HG03103 (cell line): ENCODE results near the gene CACNA1H.

Experiments
- ATAC-seq: cut with Tn5 transposase; IDR thresholded peaks from one replicate; pipeline ENCODE4 v1.9.1; 2021; ENCODE audit warnings: low read depth; ENCODE audit not compliant: unreplicated experiment

CACNA1H gene

DNA sequence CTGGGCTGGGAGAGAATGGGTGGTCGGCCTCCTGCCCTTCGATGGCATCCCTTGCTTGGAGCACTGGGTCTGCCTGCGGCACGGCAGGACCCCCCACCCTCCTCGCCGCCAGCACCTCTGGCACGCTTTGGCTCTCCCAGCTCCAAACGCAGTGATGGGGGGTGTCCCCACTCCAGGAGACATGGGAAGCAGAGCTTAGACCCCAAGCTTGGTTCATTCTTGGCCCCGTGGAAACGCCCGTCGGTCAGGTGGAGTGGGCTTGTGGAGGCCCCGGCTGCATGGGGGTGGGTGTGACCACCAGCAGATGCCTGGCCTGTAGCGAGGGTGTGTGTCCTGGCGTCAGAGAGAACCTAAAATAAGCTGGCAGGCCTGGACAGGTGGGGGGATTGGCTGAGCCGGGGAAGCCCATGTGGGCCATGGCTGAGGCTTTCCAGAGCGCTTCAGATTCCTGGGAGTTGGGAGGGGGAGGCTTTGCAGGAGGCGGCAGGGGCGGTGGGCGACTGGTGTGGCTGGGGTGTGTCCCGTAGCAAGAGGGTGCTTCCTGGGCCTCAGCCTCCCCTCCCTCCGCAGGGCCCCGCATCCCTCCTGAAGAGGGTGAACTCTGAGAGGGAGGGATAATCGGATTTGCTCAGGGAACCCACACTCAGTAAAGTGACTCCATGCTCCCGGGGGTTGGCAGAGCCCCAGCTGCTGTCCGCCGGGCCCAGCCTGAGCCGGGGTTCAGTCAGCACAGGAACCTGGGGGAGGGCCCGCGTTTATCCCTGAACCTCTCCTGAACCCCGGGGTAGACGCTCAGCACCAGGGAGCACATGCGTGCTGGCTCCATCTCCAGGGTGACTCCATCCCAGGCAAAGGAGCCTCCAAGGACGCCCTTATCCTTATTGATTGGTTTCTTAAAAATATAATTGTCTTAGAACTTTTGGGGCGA is 3.4 kb downstream of the CACNA1H start:
- ATAC-seq, result no peak

DNA sequence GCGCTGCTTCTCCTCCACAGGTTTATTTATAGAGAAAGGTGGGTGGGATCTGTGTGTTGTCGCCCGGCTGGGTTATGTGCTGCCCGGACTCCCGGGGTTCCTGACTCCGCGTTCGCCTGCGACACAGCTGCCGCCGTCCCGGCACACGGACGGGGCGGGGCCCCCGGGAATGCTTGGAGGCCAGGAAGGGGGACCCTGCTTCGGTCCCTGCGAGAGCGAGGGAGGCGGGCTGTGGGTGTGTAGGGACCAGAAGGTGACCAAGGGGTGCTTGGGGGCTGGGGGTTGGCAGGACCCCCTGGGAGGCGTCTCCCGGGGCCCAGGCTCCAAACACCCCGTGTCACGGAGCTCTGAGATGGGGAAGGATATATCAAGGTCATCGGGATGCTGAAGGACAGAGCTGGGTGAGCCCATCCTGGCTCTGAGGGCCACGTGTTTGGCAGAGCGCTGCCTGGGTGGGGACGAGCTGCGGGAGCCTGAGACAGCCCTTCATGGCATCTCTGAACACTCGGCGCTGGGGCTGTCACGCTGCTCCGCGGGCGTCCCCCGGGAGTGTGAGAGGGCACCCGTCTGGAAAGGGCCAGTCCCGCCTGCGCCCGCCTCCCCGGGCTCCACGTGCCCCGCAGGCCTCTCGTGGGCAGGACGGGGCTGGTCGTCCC is 4.2 kb downstream of the CACNA1H start:
- ATAC-seq, result no peak

DNA sequence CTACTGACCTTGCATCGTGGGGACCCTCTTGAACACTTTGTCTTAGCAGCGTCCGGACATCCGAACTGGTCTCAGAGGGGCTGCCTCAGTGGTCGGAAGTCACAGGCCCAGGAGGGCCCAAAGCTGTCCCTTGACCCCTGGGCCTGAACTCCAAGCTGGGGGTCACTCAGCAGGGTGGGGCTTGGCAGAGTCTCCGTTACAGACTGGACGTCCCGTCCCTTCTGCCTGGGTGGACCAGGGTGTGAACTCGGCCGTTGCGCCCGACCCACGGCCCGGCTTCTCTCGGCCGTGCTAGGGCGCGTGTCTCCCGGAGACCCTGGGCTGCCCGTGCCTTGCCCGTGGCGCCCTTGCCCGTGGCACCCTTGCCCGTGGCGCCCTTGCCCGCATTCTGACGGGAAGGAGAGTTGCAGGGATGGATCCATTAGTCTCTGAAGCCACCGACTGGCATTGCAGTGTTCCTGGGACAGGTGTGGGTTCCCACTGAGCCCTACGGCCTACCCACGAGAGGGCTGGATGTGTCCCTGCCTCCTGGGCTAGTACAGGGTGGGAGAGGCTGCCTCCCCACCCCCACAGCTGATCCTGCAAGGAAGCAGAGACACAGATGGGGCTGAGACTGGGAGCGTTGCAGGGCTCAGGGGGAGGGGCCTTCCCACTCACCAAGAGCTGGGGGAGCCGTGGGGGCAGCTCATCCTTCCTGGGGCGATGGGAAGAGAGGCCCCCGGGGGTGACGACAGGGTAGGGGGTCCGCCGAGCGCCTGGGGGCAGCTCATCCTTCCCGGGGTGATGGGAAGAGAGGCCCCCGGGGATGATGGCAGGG is 4.9 kb downstream of the CACNA1H start:
- ATAC-seq, result no peak

DNA sequence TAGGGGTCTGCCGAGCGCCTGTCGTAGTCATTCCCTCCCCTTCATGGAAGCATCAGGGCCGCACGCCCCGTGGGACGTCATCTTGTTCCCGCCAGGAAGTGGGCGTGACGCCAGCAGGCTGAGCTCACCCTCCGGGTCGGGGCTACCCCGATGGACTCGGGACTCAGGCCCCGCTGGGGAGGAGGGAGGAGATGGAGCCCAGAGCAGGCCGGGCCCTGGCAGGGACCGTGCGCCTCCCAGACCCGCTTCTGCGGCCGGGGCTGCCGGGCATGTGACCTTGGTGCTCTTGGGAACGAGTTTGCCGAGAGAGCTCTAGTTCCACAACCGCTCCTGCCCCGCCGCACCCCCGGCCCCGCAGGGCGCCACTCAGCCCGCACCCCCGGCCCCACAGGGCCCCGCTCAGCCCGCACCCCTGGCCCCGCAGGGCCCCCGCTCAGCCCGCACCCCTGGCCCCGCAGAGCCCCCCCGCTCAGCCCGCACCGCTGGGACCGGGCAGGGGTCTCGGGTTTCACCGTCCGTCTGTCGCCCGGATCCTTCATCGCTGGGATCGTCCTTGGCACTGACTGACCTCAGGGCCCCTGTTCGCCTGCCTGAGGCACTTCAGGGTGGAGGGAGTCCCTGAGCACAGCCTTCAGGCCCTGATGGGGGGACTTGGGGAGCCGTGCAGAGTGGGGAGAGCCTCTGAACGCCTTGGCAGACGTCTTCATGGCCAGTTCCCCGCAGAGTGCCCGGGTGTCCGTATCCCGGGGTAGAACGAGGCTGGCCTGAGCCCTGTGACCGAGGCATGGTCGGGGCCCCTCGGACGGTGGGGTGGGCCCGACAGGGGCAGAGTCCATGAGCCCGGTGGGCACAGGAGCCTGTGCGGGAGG is 5.8 kb downstream of the CACNA1H start:
- no peak for ATAC-seq

DNA sequence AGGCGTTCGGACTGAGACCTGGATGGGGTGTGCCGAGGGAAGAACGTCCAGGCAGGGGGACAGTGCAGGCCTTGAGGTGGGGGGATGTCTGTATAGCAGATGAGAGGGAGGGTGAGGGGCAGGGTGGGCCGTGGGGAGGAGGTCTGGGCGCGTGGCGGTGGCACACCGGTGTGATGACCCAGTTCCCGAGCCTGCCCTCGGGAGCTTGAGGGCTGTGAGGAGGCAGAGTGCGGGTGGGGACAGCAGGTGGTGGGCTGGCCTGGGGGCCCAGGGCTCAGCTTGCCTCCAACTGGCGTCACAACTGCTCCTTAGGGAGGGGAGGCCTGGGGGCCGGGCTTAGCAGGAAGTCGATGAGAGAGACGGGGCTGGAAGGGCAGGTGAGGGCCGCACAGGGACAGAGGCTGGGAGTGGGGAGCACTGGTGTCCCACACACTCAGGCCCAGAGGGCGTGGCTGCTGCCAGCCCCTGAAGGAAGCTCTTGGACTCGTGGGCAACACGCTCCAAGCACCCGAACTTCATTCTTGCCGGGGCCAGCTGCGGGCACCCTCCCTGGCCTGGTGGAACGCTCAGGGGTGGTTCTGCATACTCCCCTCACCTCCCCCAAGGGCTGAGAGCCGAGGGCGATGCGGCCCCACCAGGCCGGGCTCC is 6.5 kb downstream of the CACNA1H start:
- ATAC-seq, result no peak

DNA sequence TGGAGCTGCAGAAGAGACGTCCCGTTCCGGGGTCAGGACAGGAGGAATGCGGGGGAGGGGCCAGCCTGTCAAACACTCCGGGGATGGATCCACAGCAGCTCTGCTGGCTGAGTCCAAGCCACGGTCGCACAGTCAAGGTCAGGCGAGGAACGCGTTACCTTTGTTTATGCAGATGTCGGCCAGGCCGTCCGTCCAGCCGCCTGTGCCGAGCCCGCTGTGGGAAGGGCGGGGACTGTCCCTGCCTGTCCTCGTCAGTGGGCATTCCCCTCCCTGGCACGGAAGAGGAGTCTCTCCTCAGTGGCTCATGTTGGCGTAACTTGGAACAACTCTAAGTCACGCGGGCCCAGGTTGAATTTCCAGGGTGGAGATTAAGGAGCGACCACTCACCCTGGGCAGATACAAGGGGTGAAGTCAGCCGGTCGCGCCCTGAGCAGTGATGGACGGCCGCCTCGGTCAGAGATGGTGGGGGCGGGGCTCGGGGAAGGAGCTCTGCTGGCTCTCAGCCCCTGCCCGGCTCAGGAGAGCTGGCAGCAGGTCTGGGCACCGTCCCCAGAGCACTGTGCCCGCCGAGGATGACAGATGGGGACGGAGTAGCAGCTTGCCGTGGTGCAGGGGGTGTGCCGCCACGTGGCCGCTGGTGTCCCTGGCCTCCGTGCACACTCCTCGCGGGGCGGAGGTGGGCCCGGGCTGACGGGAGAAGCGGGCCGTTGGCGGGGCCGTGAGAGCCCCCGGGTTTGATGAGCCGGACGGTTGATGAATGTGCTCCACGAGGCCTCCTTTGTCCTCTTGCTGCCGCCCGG is 7.3 kb downstream of the CACNA1H start:
- ATAC-seq, result no peak

DNA sequence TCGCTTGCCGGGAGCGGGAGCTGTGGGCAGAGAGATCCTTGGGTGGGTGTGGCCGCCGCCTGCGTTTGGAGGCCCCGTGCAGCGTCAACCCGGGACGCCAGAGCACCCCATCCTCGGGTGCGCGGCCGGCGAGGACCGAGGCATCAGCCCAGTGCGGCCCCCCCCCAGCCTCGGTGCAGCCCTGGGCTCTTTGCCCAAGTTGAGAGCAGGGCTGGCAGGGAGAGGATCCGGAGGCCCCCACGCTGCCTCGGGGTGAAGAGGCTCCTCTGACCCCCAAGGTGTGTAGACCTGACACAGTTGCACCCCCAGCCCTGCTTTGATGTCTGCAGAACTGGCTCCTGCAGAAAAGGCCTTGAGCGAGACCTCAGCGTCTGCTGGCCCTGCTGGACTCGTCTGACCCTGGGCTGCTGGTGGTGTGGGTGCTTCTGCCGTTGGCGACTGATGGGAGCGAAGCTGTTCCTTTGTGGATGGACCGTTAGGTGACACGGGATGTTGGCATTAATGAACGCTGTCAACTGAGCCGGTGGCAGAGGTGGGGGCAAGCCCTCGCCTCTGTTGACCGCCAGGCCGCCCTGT is 8.0 kb downstream of the CACNA1H start:
- ATAC-seq, result no peak

DNA sequence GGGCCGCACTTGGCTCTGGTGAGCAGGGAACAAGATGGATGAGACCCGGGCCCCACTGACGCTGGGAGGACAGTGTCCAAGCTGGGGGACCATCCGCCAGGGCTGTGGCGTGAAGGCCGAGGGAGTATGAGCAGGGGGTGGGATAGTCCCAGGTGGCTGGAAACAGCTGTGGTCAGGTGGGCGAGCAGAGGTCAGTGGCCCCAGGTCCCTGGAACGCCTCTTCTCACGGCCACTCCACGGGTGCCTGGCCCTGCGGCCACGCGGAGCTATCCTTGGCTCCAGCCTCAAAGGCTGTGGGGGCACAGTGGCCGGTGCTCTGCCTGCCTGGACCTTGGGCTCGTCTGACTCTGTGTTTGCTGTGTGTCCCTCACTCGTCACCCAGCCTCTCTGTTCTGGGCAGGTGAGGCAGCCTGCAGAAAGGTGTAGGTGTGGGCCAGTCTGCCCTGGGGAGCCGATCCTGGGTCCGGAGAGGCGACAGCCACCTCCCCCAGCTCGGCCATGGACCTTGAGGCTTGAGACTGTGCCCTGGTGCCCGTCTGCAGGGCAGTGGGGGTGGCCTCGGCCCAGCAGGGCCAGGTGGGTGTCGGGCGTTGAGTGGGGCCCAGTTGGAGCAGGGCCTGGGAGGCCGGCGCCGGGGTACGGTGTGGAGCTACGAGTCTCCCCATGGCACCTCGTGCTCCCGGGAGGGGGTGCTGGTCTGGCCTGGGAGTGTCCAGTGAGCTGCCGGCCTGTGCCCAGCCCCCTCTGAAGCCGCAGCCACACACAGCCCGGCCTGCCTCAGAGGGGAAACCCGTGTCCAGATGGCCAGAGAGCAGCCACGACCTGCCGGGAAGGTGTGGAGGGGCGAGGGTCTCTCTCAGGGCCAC is 10.0 kb downstream of the CACNA1H start:
- ATAC-seq, result no peak

DNA sequence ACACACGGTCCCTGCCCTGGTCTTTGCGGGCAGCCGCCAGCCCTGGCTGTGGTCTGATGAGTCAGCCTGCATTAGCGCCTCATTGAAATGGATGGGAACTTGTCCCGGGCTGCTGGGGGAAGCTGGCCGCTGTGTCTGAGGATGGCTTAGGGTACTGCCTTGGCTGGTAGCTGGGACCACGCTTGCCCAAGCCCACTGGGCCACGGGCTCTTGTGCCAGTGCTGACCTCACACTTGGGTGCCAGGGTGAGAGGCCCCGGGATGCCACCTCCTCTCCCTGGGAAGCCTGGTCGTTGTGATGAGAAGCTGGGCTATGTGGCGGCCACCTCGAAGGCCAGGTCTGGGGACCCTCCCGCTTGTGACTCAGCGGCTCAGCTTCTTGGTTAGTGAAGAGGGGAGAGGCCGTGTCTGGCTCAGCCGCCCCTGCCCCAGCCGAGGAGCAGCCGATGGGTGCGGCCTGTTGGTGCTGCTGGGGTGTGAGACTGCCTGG is 10.7 kb downstream of the CACNA1H start:
- ATAC-seq, result no peak

DNA sequence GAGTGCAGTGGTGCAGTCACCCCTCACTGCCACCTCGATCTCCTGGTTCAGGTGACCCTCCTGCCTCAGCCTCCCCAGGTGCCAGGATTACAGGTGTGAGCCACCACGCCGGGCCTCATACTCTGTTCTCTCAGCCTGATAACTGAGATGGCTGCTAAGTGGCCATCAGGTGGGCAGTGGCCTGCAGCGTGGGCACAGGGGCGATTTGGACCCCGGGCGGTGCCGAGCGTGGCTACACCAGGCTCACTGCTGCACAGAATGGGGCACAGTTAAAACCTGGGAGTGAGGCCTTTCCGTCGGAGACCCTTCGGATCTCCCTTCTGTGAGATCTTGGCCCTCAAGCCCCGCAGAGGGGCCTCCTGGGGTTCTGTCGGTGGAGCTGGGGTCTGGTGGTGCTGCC is 11.5 kb downstream of the CACNA1H start:
- ATAC-seq, result no peak

DNA sequence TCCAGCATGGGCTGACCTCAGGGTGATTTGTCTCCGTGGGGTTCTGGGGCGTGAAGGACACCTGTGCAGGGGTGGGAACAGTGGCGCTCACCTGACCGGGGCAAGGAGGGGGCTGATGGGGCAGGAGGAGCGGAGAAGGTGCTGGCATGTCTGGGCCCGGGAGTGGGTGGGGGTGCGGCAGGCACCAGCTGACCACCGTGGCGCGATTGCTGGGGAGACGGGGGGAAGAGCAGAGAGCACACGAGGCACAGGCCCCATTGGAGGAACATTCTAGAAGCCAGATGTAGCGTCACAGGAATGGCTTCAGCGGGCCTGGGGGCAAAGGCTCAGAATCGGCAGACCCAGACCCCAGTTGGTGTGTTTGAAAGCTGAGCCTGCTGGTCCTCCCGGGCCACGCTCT is 12.1 kb downstream of the CACNA1H start:
- ATAC-seq, result no peak

DNA sequence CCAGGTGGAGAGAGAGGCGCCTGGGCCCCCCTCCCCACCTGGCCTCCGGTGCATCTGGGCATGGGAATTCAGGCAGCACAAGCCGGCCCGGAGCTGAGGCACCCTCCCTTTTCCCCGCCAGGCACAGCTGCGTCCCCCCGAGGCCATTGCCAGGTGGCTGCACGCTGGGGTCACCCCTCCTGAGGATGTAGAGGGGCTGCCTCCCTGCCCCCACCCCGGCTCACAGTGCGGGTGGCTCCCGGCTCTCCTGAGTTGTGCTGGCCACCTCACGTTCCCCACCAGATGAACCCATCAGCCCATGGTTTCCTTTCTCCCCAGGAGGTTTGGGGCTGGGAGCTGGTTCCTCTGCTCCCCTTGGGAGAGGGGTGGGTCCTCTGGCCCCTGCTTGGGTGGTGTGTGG is 12.6 kb downstream of the CACNA1H start:
- ATAC-seq, result no peak

DNA sequence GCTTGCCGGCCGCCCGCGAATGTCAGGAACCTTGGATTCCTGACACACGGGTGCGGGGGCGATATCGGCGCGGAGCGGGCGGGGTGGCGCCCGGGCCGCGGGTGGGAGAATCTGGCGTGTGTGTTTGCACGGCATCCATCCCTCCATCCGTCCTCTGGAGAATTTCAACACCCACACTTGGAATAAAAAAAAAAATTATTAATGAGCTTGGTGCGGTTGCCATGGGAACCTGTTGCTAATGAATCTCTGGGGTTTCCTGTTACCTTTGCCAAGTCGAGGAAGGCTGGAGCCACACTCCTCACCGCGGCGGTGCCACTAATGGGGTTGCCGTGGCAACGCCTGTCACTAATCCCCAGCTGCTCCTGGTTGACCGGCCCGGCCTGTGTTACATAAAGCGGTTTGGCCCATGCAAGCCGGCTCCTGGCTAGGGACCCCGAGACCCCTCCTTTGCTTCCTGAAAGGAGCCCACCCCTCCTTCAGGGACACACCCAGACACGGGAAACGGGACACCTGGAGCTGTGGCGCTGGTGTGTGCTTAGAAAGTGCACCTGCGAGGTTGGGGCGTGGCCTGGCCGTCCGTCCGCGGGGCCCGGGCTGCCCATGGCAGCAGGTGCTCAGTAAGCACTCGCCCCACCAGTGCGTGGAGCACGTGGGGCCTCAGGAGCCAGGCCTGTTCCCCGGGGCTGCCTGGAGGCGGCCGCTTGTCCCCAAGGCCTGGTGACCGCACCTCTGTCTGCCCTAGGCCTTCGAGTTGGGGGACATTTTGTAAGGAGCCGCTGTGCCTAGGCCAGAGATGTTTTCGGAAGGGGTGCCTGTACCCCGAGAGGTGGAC is 14.6 kb downstream of the CACNA1H start:
- no peak for ATAC-seq

DNA sequence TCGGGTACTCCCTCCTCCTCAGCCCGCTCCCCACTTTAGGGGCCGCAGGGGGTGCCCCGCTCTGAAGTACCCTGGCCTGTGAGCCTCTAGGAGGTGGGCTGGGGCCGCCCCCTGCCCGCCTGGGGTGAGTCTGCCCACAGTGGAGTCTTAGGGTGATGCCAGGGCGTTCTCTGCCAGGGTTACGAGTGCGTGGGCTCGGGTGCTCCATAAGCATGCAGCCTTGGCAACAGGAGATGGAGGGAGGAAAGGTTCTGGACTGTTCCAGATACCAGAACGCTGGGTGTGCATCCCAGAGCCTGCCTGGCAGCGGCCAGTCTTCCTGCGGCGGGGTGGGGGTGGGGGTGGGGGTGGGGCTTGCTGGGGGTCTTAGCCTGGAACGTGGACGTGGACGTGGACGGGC is 15.9 kb downstream of the CACNA1H start:
- no peak for ATAC-seq

DNA sequence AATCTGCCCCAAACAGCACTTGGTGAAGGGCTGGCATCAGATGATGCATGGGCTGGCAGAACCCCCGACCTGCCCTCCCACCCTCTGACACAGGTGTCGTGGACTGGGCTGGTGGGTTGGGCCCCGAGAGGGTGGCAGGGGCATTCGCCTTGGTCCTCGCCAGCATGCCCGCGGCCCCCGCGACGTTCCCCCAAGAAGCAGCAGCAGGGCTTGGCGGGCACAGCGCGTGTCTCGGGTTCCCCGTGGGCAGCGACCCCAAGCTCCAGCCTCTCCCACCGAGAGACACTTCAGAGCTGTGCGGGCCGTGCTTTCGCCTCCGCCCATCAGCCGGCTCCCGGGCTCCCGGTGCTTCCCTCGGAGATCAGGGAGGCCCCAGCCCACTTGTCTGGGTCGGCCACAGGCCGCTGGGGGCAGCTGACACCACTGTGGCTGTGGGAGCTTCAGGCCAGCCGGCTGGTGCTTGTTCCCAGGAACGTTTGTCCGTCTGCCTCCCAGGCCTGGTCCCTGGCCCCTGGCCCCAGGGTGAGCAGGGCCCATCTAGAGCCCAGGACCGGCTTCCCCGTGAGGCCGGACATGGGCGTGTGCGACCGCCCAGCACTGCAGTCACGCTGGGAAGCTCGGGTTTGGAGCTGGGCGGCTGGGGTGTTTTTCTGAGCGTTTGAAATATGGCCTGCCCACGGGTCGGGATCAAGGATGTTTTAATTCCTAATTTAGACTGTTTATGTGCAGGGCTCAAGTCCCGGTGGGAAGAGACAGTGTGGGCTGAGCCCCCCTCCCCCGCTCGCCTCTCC is 16.6 kb downstream of the CACNA1H start:
- no peak for ATAC-seq

DNA sequence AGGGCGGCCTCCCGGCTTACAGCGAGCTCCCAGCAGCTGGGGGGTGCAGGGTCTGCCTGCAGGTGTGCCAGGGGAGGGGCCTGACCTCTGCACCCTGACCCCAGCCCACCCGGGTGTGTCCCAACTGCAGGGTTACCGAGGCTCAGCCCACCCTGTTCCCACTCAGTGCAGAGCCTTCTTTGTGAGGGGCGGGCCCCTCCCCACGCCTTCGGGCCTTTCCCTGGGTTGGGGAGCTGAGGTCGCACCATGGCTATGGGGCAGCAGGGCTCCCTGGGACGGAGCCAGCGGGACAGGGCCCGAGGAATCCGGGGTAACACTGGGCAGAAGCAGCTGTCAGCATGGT is 17.1 kb downstream of the CACNA1H start:
- ATAC-seq, result no peak
